ENCODE results near the gene NLGN1.

GRCh38 chr3:173778251-173778650 lies 380.7 kb downstream of the NLGN1 start:
- no peak for TF ChIP-seq POLR2A (IDR thresholded peaks at IDR 0.05; ENCODE audit: low read length)
- TF ChIP-seq TP53 (CRISPR knock-in tag; IDR thresholded peaks at IDR 0.05) = no peak
- no peak for TF ChIP-seq BHLHE40 (IDR thresholded peaks at IDR 0.05; ENCODE audit: low read depth, low read length)
- TF ChIP-seq KDM5A (IDR thresholded peaks at IDR 0.05) = no peak
- TF ChIP-seq CTCF (IDR thresholded peaks at IDR 0.05) = no peak
- TF ChIP-seq RARB (CRISPR knock-in tag; IDR thresholded peaks at IDR 0.05) = no peak
- no peak for TF ChIP-seq JUNB (IDR thresholded peaks at IDR 0.05)
- TF ChIP-seq RFX5 (IDR thresholded peaks at IDR 0.05) = no peak
- TF ChIP-seq POLR2AphosphoS2 (conservative IDR thresholded peaks at IDR 0.05; ENCODE audit: low read length) = no peak
- no peak for TF ChIP-seq RNF2 (IDR thresholded peaks at IDR 0.05; ENCODE audit: borderline replicate concordance, low read depth)
- no peak for TF ChIP-seq JUN (IDR thresholded peaks at IDR 0.05)
